GM19467 (cell line): ENCODE data around the gene PDIA2.

ENCODE experiments used
- ATAC-seq: cut with Tn5 transposase; IDR thresholded peaks from one replicate; pipeline ENCODE4 v1.9.1; 2021; ENCODE audit warnings: mild to moderate bottlenecking, moderate library complexity; ENCODE audit not compliant: unreplicated experiment

Gene PDIA2

DNA sequence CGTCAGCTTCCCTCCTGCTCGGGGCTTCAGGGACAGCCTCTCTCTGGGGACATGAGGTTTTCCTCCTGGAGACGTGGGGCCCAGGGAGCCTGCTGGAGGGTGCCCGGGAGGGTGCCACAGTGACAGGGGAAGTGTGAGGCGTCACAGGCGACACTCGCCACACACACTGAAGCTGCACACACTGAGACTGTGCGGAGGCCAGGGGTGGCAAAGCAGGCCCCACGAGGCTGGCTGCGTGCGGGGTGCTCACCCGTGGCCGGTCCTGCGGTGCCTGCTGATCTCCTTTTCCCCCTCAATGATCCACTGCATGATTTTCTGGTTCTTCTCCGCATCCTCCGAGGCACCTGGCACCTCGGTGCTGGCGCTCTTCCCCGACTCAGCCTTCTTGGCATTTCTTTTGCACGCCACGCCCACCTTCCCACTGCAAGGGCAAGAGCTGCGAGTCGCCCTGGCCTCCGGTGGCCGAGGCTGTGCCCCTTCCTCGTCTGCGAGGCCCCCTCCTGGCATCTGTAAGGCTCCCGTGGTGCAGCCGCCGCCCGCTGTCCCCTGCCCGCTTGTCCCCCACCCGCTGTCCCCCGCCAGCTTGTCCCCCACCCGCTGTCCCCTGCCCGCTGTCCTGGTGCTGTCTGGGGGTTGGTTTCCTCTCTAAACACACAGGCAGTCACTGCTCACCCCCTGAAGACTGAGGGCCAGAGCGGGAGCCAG lies 14.0 kb downstream of the PDIA2 start:
- ATAC-seq = no peak

- no peak for ATAC-seq
These were observed 14.9 kb downstream of the PDIA2 start for GRCh38 chr16:297832-298231.

- no peak for ATAC-seq
These were observed 18.3 kb downstream of the PDIA2 start for GRCh38 chr16:301235-301634.

DNA sequence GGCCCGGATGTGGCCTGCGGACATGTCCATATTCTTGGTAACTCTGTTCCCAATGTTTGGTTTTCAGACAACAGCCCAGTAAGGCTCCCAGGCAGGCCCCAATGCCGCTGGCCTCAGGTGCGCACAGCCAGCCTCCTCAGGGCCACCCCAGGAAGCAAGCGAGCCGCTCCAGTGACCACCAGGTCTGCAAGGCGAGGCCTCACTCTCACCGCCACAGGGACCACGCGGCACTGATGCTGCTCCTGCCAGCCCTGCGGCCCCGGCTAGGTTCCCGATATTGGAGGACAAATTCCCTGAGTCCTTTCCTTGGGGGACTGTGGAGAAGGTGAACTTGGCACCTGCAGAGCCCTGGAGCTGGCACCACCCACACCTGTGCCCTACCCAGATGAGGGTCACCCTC lies 19.0 kb downstream of the PDIA2 start:
- no peak for ATAC-seq

GRCh38 chr16:303760-304505 lies 21.0 kb downstream of the PDIA2 start:
- no peak for ATAC-seq

DNA sequence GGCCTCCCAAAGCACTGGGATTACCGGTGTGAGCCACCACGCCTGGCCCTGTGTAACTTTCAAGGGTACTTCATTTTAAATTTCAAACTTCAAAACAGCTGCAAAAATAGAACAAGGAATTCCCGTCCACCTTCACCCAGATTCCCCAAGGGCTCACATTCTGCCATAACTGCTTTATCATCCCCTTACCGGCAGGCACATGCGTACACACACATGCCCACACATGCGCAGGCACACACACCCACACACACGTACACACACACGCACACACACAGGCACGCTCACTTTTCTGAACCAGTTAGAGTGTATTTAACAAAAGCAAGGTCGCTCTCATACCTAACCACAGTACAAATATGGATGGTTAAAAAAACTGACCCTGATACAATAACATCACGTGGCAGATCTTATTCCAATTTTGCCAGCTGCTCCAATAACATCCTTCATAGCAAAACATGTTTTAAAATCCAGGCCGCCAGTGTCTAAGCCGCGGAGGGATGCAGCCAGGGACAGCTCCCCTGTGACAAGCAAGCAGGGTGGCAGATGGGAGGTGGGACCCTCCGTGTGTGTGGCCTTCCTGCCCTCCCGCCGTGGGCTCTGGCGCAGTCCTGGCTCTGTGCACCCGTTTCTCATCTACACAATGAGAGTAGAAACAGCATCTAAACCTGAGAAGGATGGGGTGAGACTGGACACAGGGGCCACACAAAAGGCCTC lies 23.1 kb downstream of the PDIA2 start:
- no peak for ATAC-seq

DNA sequence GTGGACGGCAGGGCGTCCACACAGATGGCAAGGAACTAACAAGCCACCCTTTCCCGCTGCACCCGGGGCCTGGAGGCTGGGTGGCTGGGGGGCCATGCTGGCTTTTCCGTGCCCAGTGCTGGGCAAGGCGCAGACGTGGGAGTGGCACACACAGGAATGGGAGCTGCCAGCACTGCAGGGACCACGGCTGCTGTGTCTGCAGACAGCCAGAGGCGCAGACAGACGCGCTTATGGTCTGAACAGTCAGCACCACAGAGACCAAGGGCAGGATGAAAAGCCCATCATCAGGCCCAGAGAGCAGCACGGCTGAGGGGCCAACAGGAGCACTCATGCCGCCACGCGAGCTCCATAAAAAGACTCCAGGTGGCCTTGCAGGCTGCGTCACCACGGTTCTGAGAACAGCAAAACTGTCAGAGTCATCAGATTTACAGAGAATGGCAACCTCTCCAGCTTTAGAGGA lies 24.0 kb downstream of the PDIA2 start:
- ATAC-seq = no peak

- ATAC-seq = no peak
These were observed 24.8 kb downstream of the PDIA2 start for GRCh38 chr16:307691-308312.

DNA sequence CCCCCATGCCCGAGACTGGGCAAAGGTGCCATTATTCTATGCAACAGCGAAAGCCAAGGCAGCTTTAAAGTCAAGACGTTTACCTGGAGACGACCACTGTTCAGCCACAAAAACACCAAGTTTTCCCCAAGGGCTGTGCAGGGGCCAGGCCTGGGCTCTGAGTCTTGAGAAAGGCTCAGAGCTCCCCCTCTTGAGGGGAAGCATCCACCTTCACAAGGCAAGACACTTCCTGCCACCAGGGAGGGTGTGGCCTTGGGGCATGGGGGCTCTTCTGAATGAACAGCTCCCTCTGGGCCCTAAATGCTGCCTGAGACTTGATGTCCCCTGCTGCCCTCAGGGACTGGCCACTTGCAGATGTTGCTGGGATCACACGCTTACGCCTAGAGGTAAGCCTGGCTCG lies 26.5 kb downstream of the PDIA2 start:
- ATAC-seq = no peak

DNA sequence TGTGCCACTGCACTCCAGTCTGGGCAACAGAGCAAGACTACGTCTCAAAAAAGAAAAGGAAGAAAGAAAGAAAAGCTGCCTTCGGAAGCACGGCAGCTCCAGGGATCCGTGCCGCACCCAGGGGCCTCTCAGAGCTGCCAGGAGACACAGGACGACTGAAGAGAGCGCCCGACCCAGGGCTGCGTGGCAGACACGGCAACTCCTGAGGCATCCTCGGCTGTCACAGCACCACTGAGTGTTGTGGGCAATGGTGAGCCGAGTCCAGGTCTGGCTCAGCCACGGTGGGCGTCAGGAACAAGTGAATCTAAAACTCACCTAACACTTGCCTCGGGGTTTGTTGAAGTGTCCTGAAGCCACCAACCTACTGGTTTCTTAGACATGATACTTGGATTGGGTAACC lies 28.8 kb downstream of the PDIA2 start:
- no peak for ATAC-seq

DNA sequence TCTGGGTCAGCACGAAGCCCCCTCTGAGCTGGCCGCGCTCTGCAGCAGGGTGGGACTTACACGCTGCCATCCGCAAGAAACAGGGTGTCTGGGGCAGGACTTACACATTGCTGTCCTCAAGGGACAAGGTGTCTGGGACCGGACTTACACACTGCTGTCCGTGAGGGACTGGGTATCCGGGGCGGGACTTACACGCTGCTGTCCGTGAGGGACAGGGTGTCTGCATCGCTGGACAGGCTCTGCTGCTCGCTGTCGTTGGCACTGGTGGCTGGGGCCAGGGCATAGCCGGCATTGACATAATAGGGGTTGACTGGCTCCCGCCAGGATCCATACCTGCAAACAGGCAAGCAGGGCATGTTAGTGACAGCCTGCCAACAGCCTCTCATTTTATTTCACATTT lies 31.4 kb downstream of the PDIA2 start:
- no peak for ATAC-seq

GRCh38 chr16:314795-315299 lies 31.9 kb downstream of the PDIA2 start:
- no peak for ATAC-seq

- ATAC-seq = no peak
These were observed 33.9 kb downstream of the PDIA2 start for GRCh38 chr16:316741-317464.

- no peak for ATAC-seq
These were observed 34.6 kb downstream of the PDIA2 start for GRCh38 chr16:317583-317982.

DNA sequence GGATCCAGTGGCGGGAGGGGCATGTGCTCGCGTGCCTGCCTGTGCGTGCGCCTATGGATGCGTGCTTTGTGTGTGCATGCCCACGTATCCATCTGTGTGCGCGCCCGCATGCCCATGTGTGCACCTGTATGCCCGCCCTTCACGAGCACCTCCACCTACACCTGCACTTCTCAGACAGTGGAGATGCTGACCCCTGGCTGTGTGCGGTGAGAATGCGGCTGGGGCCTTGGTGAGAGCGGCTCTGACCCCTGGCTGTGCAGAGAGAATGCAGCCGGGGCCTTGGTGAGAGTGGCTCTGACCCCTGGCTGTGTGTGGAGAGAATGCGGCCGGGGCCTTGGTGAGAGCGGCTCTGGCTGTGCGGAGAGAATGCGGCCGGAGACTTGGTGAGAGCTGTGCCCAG lies 35.7 kb downstream of the PDIA2 start:
- no peak for ATAC-seq

DNA sequence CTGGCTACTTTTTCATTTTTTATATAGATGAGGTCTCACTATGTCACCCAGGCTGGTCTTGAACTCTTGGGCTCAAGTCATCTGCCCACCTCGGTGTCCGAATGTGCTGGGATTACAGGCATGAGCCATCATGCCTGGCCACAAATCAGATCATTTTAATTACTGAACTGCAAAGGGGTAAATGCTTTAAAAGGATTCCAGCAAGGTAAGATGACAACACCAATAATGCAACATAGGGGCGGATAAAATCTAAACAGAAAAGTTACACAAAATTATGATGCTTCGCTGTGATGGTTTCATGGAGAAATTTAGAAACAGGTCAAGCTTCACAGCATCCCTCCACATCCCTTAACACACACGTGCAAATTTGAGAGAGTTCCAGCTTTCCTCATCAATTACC lies 37.2 kb downstream of the PDIA2 start:
- no peak for ATAC-seq

GRCh38 chr16:321532-321931 lies 38.6 kb downstream of the PDIA2 start:
- no peak for ATAC-seq

DNA sequence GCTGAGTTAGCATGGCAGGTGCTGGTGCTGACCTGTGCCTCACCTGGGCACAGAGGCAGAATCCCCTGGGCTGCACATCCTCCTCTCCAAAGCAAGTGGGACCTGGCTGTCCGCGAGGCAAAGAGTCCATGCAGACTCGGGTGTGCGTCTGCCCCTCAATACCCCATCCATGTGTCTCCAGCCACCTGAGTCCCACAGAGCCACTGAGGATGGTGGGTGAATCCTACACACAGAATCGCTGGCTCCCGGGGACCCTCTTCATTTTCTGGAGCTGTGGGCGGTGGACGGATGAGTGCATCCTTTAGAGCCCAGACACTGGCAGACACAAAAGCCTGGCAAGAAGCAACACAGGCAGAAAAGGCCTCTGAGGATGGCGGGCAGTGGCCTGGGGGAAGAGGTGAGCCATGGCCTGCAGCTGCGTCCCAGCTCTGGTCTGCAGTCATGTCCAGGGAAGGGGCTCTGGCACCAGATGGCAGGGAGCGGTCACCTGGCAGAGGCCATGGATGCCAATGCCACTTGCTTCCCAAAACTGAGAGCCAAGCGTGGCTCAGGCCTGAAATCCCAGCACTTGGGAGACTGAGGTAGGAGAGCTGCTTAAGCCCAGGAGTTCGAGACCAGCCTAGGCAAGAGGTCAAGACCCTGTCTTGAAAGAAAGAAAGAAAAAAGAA lies 39.6 kb downstream of the PDIA2 start:
- ATAC-seq = no peak

DNA sequence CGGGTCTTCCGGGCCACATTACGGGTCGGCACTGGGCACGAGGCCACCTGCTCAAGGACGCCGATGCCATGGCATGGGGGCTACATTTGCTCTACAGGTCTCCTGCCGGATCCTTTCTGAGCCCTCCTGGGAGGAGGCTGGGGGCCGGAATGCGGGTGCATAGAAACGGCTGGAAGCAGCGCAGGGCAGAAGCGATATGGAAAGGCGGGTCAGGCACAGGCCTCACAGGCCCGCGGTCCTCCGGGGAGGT lies 41.2 kb downstream of the PDIA2 start:
- ATAC-seq = no peak
